Measurements from ENCODE around the gene FOXR1. TPM values are rescaled to one million over a fixed set of nuclear protein-coding genes. Genes with fewer than 3 reads are reported as not detected.
"Not testable (repeated sequence)": the region's sequence is repeated elsewhere in the genome, so short reads cannot be mapped to it uniquely, and the experiment has no call there.

FOXR1 gene
- total RNA-seq, 3 donors from 2014 or later (not counting 1 experiment from before 2014, with no cell fraction given) = not detected

DNA sequence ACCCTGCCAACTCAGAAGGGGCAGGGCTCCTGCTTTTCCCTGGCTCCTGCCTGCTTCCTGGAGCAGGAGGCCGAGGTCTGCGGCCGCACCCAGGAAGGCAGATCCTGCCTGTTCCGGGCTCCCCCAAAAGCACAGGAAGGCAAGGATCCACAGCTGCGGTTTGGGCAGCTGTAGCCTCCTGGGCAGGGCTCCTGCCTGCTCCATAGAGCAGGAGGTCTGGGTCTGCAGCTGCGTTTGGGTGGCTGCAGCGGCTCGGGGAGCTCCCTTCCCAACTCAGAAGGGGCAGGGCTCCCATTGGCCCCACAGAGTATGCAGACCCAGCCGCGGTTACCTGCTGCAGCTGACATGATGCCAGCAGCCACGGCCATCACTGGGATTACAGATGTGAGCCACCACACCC lies 10.0 kb upstream of the FOXR1 start:
- no peak for DNase-seq
- no peaks in the 10 kb centered on the region for H3K36me3 ChIP-seq (ENCODE audit: control insufficient read depth, insufficient read depth, low read length)
- TF ChIP-seq, protein P1, sequence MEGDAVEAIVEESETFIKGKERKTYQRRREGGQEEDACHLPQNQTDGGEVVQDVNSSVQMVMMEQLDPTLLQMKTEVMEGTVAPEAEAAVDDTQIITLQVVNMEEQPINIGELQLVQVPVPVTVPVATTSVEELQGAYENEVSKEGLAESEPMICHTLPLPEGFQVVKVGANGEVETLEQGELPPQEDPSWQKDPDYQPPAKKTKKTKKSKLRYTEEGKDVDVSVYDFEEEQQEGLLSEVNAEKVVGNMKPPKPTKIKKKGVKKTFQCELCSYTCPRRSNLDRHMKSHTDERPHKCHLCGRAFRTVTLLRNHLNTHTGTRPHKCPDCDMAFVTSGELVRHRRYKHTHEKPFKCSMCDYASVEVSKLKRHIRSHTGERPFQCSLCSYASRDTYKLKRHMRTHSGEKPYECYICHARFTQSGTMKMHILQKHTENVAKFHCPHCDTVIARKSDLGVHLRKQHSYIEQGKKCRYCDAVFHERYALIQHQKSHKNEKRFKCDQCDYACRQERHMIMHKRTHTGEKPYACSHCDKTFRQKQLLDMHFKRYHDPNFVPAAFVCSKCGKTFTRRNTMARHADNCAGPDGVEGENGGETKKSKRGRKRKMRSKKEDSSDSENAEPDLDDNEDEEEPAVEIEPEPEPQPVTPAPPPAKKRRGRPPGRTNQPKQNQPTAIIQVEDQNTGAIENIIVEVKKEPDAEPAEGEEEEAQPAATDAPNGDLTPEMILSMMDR (IDR thresholded peaks at IDR 0.05) = no peak
- Mint-ChIP-seq H3K4me1 (peaks cover 0 to 5% of the 10 kb centered on the region in 2 donors), H3K9me3 (no peaks in the 10 kb centered on the region), H3K36me3 (no peaks in the 10 kb centered on the region), H3K27me3 (ENCODE audit: low read depth in 2 of 2) (peaks cover 0 to 4% of the 10 kb centered on the region in 2 donors), H3K27ac (no peak overlapping the region), H3K4me3 (no peak overlapping the region)
- WGBS (ENCODE audit: insufficient coverage) = 78% methylated on average over 11 of the region's 11 CpGs
- no peaks in the 10 kb centered on the region for H3K9me3 ChIP-seq (ENCODE audit: control insufficient read depth, insufficient read depth, low read length)
- H3K27ac ChIP-seq (ENCODE audit: low read length) = no peak overlapping the region
- H3K27me3 ChIP-seq (ENCODE audit: control insufficient read depth, insufficient read depth, low read length) = no peaks in the 10 kb centered on the region
- no peaks in the 10 kb centered on the region for H3K4me1 ChIP-seq (ENCODE audit: control insufficient read depth, insufficient read depth, low read length)
- no peak overlapping the region for H3K4me3 ChIP-seq (ENCODE audit: low read length)
- intact Hi-C loops (cut with micrococcal nuclease) = no loop called here
- no peak for ATAC-seq

DNA sequence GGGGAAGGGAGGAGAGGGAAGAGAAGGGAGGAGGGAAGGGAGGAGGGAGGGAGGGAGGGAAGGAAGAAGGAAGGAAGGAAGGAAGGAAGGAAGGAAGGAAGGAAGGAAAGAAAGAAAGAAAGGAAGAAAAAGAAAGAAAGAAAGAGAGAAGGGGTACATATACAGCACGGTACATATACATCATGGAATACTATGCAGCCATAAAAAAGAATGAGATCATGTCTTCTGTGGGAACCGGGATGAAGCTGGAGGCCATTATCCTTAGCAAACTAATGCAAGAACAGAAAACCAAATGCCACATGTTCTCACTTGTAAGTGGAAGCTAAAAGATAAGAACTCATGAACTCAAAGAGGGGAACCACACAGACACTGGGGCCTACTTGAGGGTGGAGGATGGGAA lies 2.1 kb upstream of the FOXR1 start:
- 100% methylated on average over 2 of the region's 2 CpGs for WGBS (ENCODE audit: insufficient coverage)
- H3K36me3 Mint-ChIP-seq; H3K27me3 ChIP-seq (ENCODE audit: control insufficient read depth, insufficient read depth, low read length); H3K4me3 ChIP-seq (ENCODE audit: low read length); DNase-seq; H3K36me3 ChIP-seq (ENCODE audit: control insufficient read depth, insufficient read depth, low read length); H3K9me3 Mint-ChIP-seq; H3K9me3 ChIP-seq (ENCODE audit: control insufficient read depth, insufficient read depth, low read length); H3K27ac ChIP-seq (ENCODE audit: low read length); H3K4me1 ChIP-seq (ENCODE audit: control insufficient read depth, insufficient read depth, low read length); H3K4me1 Mint-ChIP-seq; H3K4me3 Mint-ChIP-seq; ATAC-seq; H3K27ac Mint-ChIP-seq; intact Hi-C loops (cut with micrococcal nuclease): not testable (repeated sequence)
- peaks cover under 1 to 13% of the 10 kb centered on the region in 2 donors for H3K27me3 Mint-ChIP-seq (ENCODE audit: low read depth in 2 of 2)

DNA sequence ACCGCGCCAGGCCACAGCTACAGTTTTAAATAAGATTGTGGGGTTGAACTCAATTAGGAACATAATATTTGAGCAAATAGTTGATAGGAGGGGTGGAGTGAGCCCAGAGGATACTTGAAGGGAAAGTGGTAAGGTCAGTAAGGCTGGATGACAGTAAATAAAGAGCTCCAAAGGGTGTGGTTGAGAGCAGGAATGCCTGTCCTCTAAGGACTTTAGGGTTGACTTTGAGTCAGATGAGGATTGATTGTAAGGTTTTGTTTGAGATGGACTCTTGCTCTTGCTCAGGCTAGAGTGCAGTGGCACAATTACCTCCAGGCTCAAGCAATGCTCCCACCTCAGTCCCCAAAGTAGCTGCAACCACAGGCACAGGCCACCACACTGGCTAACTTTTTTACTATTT lies 2.4 kb downstream of the FOXR1 start:
- H3K4me1 ChIP-seq (ENCODE audit: control insufficient read depth, insufficient read depth, low read length) = no peaks in the 10 kb centered on the region
- no peaks in the 10 kb centered on the region for H3K9me3 ChIP-seq (ENCODE audit: control insufficient read depth, insufficient read depth, low read length)
- no peaks in the 10 kb centered on the region for H3K27me3 ChIP-seq (ENCODE audit: control insufficient read depth, insufficient read depth, low read length)
- TF ChIP-seq, protein P1 (IDR thresholded peaks at IDR 0.05) = no peak
- WGBS (ENCODE audit: insufficient coverage) = 90% methylated on average over 2 of the region's 2 CpGs
- H3K36me3 Mint-ChIP-seq = no peaks in the 10 kb centered on the region
- no peaks in the 10 kb centered on the region for H3K9me3 Mint-ChIP-seq
- H3K27ac Mint-ChIP-seq = no peak overlapping the region
- no peaks in the 10 kb centered on the region for H3K36me3 ChIP-seq (ENCODE audit: control insufficient read depth, insufficient read depth, low read length)
- H3K4me1 Mint-ChIP-seq = peaks cover 0 to 6% of the 10 kb centered on the region in 2 donors
- no peak overlapping the region for H3K4me3 Mint-ChIP-seq
- ATAC-seq (no peak), DNase-seq (no peak)
- H3K27me3 Mint-ChIP-seq (ENCODE audit: low read depth in 2 of 2) = peaks cover 7 to 27% of the 10 kb centered on the region in 2 donors
- no peak overlapping the region for H3K4me3 ChIP-seq (ENCODE audit: low read length)
- H3K27ac ChIP-seq (ENCODE audit: low read length) = no peak overlapping the region
- intact Hi-C loops (cut with micrococcal nuclease) = no loop called here

DNA sequence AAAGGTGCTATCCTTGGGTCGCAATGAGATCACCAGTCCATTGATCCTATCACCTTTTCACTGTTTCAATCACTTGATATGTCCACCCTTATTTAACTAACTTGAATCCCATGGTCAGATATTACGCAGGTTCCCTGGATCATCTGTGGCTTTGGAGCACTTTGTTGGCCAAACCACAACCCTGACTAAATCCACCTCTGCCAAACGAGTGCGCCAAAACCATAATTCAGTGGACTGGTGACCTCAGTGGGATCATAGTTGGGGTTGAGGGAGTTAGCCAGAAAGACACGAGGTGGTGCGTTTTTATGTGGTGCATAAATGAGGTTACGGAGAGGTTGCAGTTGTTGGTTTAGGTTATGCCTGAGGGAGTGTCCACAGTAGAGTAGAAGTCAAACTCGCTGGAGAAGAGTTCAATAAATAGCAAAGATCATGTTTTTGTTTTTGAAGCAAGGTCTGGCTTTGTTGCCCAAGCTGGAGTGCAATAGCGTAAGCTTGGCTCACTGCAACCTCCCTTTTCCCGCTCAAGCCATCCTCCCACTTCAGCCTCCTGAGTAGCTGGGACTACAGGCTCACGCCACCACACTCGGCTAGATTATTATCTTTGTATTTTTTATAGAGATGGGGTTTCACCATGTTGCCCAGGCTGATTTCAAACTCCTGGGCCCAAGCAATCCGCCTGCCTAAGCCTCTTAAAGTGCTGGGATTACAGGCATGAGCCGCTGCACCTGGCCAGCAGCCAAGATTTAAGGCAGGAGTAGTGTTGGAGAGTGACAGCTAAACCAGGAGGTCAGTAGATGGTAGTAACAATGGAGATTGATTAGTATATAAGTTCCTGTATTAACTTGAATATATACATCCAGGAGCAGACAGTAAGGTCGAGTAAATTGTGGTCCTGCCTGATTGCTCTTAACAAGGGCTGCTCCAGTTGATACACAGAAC lies 4.5 kb downstream of the FOXR1 start:
- 86% methylated on average over 13 of the region's 15 CpGs for WGBS (ENCODE audit: insufficient coverage)
- H3K36me3 Mint-ChIP-seq = no peaks in the 10 kb centered on the region
- no peak for DNase-seq
- no peaks in the 10 kb centered on the region for H3K27me3 ChIP-seq (ENCODE audit: control insufficient read depth, insufficient read depth, low read length)
- no peaks in the 10 kb centered on the region for H3K9me3 ChIP-seq (ENCODE audit: control insufficient read depth, insufficient read depth, low read length)
- H3K27ac ChIP-seq (ENCODE audit: low read length) = no peak overlapping the region
- no peak overlapping the region for H3K4me3 ChIP-seq (ENCODE audit: low read length)
- H3K4me1 ChIP-seq (ENCODE audit: control insufficient read depth, insufficient read depth, low read length) = no peaks in the 10 kb centered on the region
- intact Hi-C loops (cut with micrococcal nuclease) = no loop called here
- no peak for ATAC-seq
- H3K9me3 Mint-ChIP-seq = no peaks in the 10 kb centered on the region
- TF ChIP-seq, protein P1 (IDR thresholded peaks at IDR 0.05) = no peak
- H3K4me1 Mint-ChIP-seq = peaks cover 0 to 6% of the 10 kb centered on the region in 2 donors
- H3K27ac Mint-ChIP-seq = no peak overlapping the region
- no peak overlapping the region for H3K4me3 Mint-ChIP-seq
- H3K27me3 Mint-ChIP-seq (ENCODE audit: low read depth in 2 of 2) = peaks cover 7 to 28% of the 10 kb centered on the region in 2 donors
- H3K36me3 ChIP-seq (ENCODE audit: control insufficient read depth, insufficient read depth, low read length) = no peaks in the 10 kb centered on the region
